HCT116 (cell line): Measurements from ENCODE around the gene DUOXA2. TPM values are rescaled to one million over a fixed set of nuclear protein-coding genes. Genes with fewer than 3 reads are reported as not detected.

Experiments
- ATAC-seq: fragments of 200-7000 bp; cut with Tn5 transposase; 2 replicates; pipeline ENCODE4 v1.9.1; 2020; ENCODE audit warnings: mild to moderate bottlenecking, moderate library complexity
- BruUV-seq: library from RNA; stranded (reverse); fragments of 400-500 nt; replicated peaks from 2 replicates; lab custom pipeline; 2021; lab: Mats Ljungman, UMichigan
- CTCF ChIA-PET: fragments of 300-600 bp; sonication (Branson Sonifier 250); formaldehyde crosslinking; loops from one replicate; lab custom pipeline; 2021; ENCODE audit warnings: antibody characterized with exemption; lab: Charles Lee
- POLR2A ChIA-PET: fragments of 300-600, 350-600 bp; sonication (Branson Sonifier 250); formaldehyde crosslinking; loops from one replicate; lab custom pipeline; 2021; ENCODE audit warnings: antibody characterized with exemption; lab: Charles Lee
- RAD21 ChIA-PET, 2 experiments: fragments of 300-600 bp; sonication (Branson Sonifier 250); formaldehyde crosslinking; loops; one replicate each; lab custom pipeline; 2023; ENCODE audit warnings: low total read pairs in 2 of 2; ENCODE audit not compliant: uncharacterized antibody in 2 of 2, unreplicated experiment in 2 of 2, low non-redundant PET in 1 of 2; lab: Charles Lee
- DNase-seq: peaks from one replicate; pipeline ENCODE4 v3.0.0-alpha.2; 2010; ENCODE audit warnings: low read depth, low spot score
- H2AFZ ChIP-seq: fragments of 200-600 bp; shearing (Covaris generic), sonication (generic); 2 replicates; pipeline ENCODE4 v1.6.1; 2017; ENCODE audit warnings: low read depth, mixed run types, mixed read lengths, antibody characterized with exemption, low read length; ENCODE audit not compliant: poor library complexity, severe bottlenecking
- H3K27ac ChIP-seq: 2 replicates; pipeline ENCODE4 v1.5.1; 2012; ENCODE audit warnings: low read depth, low read length
- H3K27me3 ChIP-seq: fragments of 200-600 bp; sonication (generic); 2 replicates; pipeline ENCODE4 v1.6.1; 2016; ENCODE audit warnings: mixed run types, low read length, mixed read lengths; ENCODE audit not compliant: insufficient read depth
- H3K36me3 ChIP-seq, 2 experiments: fragments of 200-500 bp in 1 of 2; fragments of 200-600 bp in 1 of 2; sonication (Bioruptor generic) in 1 of 2; sonication (generic) in 1 of 2; 2 replicates each; pipeline versions ENCODE4 v1.5.1 to v1.6.1; 2014 to 2016; ENCODE audit warnings: low read length in 2 of 2, inconsistent platforms in 1 of 2, mixed read lengths in 1 of 2, mixed run types in 1 of 2; ENCODE audit not compliant: insufficient read depth in 2 of 2, control insufficient read depth in 1 of 2
- H3K4me1 ChIP-seq, 2 experiments: fragments of 200-600 bp in 1 of 2; sonication (generic) in 1 of 2; 2 replicates each; pipeline versions ENCODE4 v1.5.1 to v1.6.1; 2012 to 2017; ENCODE audit warnings: low read length in 2 of 2, inconsistent platforms in 1 of 2, mild to moderate bottlenecking in 1 of 2, mixed read lengths in 1 of 2, mixed run types in 1 of 2, moderate library complexity in 1 of 2; ENCODE audit not compliant: insufficient read depth in 2 of 2, control insufficient read depth in 1 of 2
- H3K4me2 ChIP-seq: fragments of 200-600 bp; sonication (generic); 2 replicates; pipeline ENCODE4 v1.6.1; 2017; ENCODE audit warnings: mixed run types, low read length, mixed read lengths
- H3K4me3 ChIP-seq, 2 experiments: fragments of 200-600 bp in 1 of 2; sonication (generic) in 1 of 2; replicated peaks in 1 of 2; 2 replicates each; pipeline ENCODE4 v1.5.1; 2011 to 2016; ENCODE audit warnings: low read length in 2 of 2, control low read depth in 1 of 2, low read depth in 1 of 2, mild to moderate bottlenecking in 1 of 2, mixed read lengths in 1 of 2, mixed run types in 1 of 2
- H3K79me2 ChIP-seq: fragments of 200-600 bp; sonication (generic); 2 replicates; pipeline ENCODE4 v1.6.1; 2017; ENCODE audit warnings: mild to moderate bottlenecking, mixed run types, low read length, moderate library complexity, mixed read lengths; ENCODE audit not compliant: insufficient read depth
- H3K9ac ChIP-seq: fragments of 200-600 bp; sonication (generic); 2 replicates; pipeline ENCODE4 v1.6.1; 2016; ENCODE audit warnings: low read length, mixed read lengths
- H3K9me2 ChIP-seq: fragments of 200-600 bp; sonication (generic), shearing (Covaris generic); 2 replicates; pipeline ENCODE4 v1.6.1; 2017; ENCODE audit warnings: mixed run types, mild to moderate bottlenecking, moderate library complexity; ENCODE audit not compliant: insufficient read depth
- H3K9me3 ChIP-seq, 2 experiments: fragments of 200-500 bp in 1 of 2; fragments of 200-600 bp in 1 of 2; sonication (Bioruptor generic) in 1 of 2; sonication (generic) in 1 of 2; 2 replicates each; pipeline ENCODE4 v1.6.1; 2014 to 2017; ENCODE audit warnings: low read length in 2 of 2, mixed read lengths in 2 of 2, inconsistent platforms in 1 of 2, low read depth in 1 of 2, mild to moderate bottlenecking in 1 of 2, mixed run types in 1 of 2, moderate library complexity in 1 of 2; ENCODE audit not compliant: control insufficient read depth in 1 of 2, insufficient read depth in 1 of 2
- H4K20me1 ChIP-seq: fragments of 200-600 bp; sonication (generic), shearing (Covaris generic); 2 replicates; pipeline ENCODE4 v1.6.1; 2017; ENCODE audit warnings: mixed run types, mild to moderate bottlenecking, moderate library complexity; ENCODE audit not compliant: insufficient read depth
- CEBPB ChIP-seq: IDR thresholded peaks from 2 replicates; pipeline ENCODE4 v1.6.1; 2012; ENCODE audit warnings: low read depth
- CTCF ChIP-seq, 3 experiments: fragments of 200-600 bp in 1 of 3; sonication (generic) in 1 of 3; IDR thresholded peaks in 2 of 3; conservative IDR thresholded peaks in 1 of 3; 2 replicates each; pipeline ENCODE4 v1.5.1; 2012 to 2017; ENCODE audit warnings: low read depth in 2 of 3, low read length in 2 of 3, antibody characterized with exemption in 1 of 3, borderline replicate concordance in 1 of 3, control low read depth in 1 of 3, mild to moderate bottlenecking in 1 of 3, mixed read lengths in 1 of 3, mixed run types in 1 of 3, moderate library complexity in 1 of 3; ENCODE audit not compliant: insufficient read depth in 1 of 3
- EGR1 ChIP-seq: IDR thresholded peaks from 2 replicates; pipeline ENCODE4 v1.6.1; 2012; ENCODE audit warnings: low read depth
- ELF1 ChIP-seq: IDR thresholded peaks from 2 replicates; pipeline ENCODE4 v1.6.1; 2012; ENCODE audit warnings: low read depth, borderline replicate concordance
- EZH2 ChIP-seq: fragments of 200-600 bp; sonication (generic); IDR thresholded peaks from 2 replicates; pipeline ENCODE4 v1.6.1; 2017; ENCODE audit warnings: antibody characterized with exemption, mixed run types
- JUND ChIP-seq: IDR thresholded peaks from 2 replicates; pipeline ENCODE4 v1.6.1; 2012
- MAX ChIP-seq: IDR thresholded peaks from 2 replicates; pipeline ENCODE4 v1.6.1; 2012
- POLR2A ChIP-seq: IDR thresholded peaks from 2 replicates; pipeline ENCODE4 v1.7.0; 2011; ENCODE audit warnings: borderline replicate concordance; ENCODE audit not compliant: insufficient read depth, insufficient read length; ENCODE audit errors: extremely low read depth
- POLR2AphosphoS5 ChIP-seq: IDR thresholded peaks from 2 replicates; pipeline ENCODE4 v1.6.1; 2011; ENCODE audit warnings: mild to moderate bottlenecking, low read depth, low read length, moderate library complexity
- SP1 ChIP-seq: IDR thresholded peaks from 2 replicates; pipeline ENCODE4 v1.6.1; 2012; ENCODE audit warnings: low read depth
- SRF ChIP-seq: IDR thresholded peaks from 2 replicates; pipeline ENCODE4 v1.6.1; 2012; ENCODE audit warnings: low read depth
- YY1 ChIP-seq: IDR thresholded peaks from 2 replicates; pipeline ENCODE4 v1.6.1; 2011; ENCODE audit warnings: low read length, low read depth, moderate library complexity, mild to moderate bottlenecking; ENCODE audit not compliant: insufficient replicate concordance; ENCODE audit errors: extremely low read depth
- ZFX ChIP-seq: fragments of 450-650 bp; IDR thresholded peaks from 2 replicates; pipeline ENCODE4 v1.6.1; 2017
- ZNF274 ChIP-seq: fragments of 200-500 bp; sonication (Bioruptor generic); IDR thresholded peaks from 2 replicates; pipeline ENCODE4 v1.6.1; 2014; ENCODE audit warnings: mild to moderate bottlenecking, low read depth, low read length, inconsistent platforms
- intact Hi-C: fragments of 100-400 bp; cut with micrococcal nuclease; formaldehyde crosslinking; loops from 2 replicates; pipeline ENCODE4 v1.10.0; 2022
- total RNA-seq: library from RNA; stranded (reverse); gene quantifications from one replicate; pipeline ENCODE4 v1.2.1, GENCODE V29; 2021; ENCODE audit not compliant: unreplicated experiment
- TF ChIP-seq, protein P1 (sequence below): IDR thresholded peaks from 2 replicates; pipeline ENCODE4 v1.6.1; 2012

Gene DUOXA2
- total RNA-seq, 1 experiment from 2014 or later, result not detected

- H3K27me3 ChIP-seq, result no peaks in the 10 kb centered on the region
- no TSS peak for BruUV-seq
- no peak overlapping the region for H2AFZ ChIP-seq
- ATAC-seq, result no peak
- H3K27ac ChIP-seq, result no peak overlapping the region
- H3K9ac ChIP-seq, result no peak overlapping the region
- no peaks in the 10 kb centered on the region for H3K9me3 ChIP-seq
- no peaks in the 10 kb centered on the region for H3K79me2 ChIP-seq
- intact Hi-C loops, result no loop called here
- ChIA-PET POLR2A (no interaction called here), RAD21 (no interaction called here), CTCF (no interaction called here)
- H3K9me2 ChIP-seq, result no peaks in the 10 kb centered on the region
- H4K20me1 ChIP-seq, result no peaks in the 10 kb centered on the region
- peaks cover 0 to 5% of the 10 kb centered on the region in 2 experiments; a peak in 1 of 4 replicates for H3K36me3 ChIP-seq
- no peak overlapping the region for H3K4me2 ChIP-seq
- TF ChIP-seq SP1 (no peak), CEBPB (no peak), ELF1 (no peak), SRF (no peak), EGR1 (no peak), POLR2AphosphoS5 (no peak), YY1 (no peak), ZNF274 (no peak), CTCF (IDR thresholded peaks at IDR 0.05 in 2 of 3, conservative IDR thresholded peaks at IDR 0.05 in 1 of 3; ENCODE audit: borderline replicate concordance in 1 of 3, insufficient read depth in 1 of 3, low read depth in 2 of 3, low read length in 2 of 3) (no peak), JUND (no peak), ZFX (no peak), EZH2 (no peak), MAX (no peak), POLR2A (no peak)
- TF ChIP-seq, protein P1, sequence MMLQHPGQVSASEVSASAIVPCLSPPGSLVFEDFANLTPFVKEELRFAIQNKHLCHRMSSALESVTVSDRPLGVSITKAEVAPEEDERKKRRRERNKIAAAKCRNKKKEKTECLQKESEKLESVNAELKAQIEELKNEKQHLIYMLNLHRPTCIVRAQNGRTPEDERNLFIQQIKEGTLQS, result no peak
- no peaks in the 10 kb centered on the region for H3K4me1 ChIP-seq
- DNase-seq, result no peak
- H3K4me3 ChIP-seq, result no peak overlapping the region
Measured at GRCh38 chr15:45138814-45139765, 25.0 kb downstream of the DUOXA2 start.
